Measurements from ENCODE around the gene MARCHF2.

Gene MARCHF2

GRCh38 chr19:8387688-8388611 lies 25.2 kb upstream of the MARCHF2 start:
- ChIA-PET CTCF (no interaction called here), POLR2A (interaction anchor here (0.7 kb wide), 1 partner anchor 92 kb away, joined by 5 read pairs; no protein-coding TSS in a partner anchor)
- WGBS (ENCODE audit: insufficient coverage) = 100% methylated on average over 10 of the region's 16 CpGs

GRCh38 chr19:8388612-8388958 lies 24.5 kb upstream of the MARCHF2 start:
- peaks cover 0 to 21% (median 16%) of the 10 kb centered on the region in 4 experiments for H3K4me1 ChIP-seq (ENCODE audit: control extremely low read depth in 1 of 4, control insufficient read depth in 4 of 4, insufficient read depth in 4 of 4, low read length in 3 of 4)
- no peak overlapping the region for H3K27ac ChIP-seq (ENCODE audit: insufficient read depth in 1 of 2, low read depth in 1 of 2, low read length in 2 of 2, poor library complexity in 1 of 2, severe bottlenecking in 2 of 2)
- ChIA-PET CTCF (interaction anchor here (0.7 kb wide), 1 partner anchor 51 kb away, joined by 3 read pairs; no protein-coding TSS in a partner anchor), POLR2A (no interaction called here)
- no peaks in the 10 kb centered on the region for H3K27me3 ChIP-seq (replicated peaks in 2 of 5; ENCODE audit: control insufficient read depth in 4 of 5, insufficient read depth in 5 of 5, low read length in 4 of 5)
- H3K4me3 ChIP-seq (ENCODE audit: control insufficient read depth in 1 of 7, extremely low read depth in 1 of 7, insufficient read depth in 4 of 7, low read depth in 2 of 7, low read length in 6 of 7) = no peak overlapping the region
- no CpG with 5 or more reads among the region's 2 CpGs for whole genome bisulfite sequencing (ENCODE audit: insufficient coverage)
- no peak for DNase-seq
- peaks cover 0 to 6% (median 0%) of the 10 kb centered on the region in 5 experiments for H3K9me3 ChIP-seq (ENCODE audit: control extremely low read depth in 1 of 5, control insufficient read depth in 4 of 5, insufficient read depth in 2 of 5, low read depth in 1 of 5, low read length in 4 of 5)
- H3K36me3 ChIP-seq (ENCODE audit: control insufficient read depth in 4 of 4, insufficient read depth in 4 of 4, low read length in 3 of 4) = peaks cover 0 to 5% (median 0%) of the 10 kb centered on the region in 4 experiments

More at GRCh38 chr19:8387688-8388611, 25.2 kb upstream of the MARCHF2 start:
- no peak for DNase-seq
- H3K9me3 ChIP-seq (ENCODE audit: control extremely low read depth in 1 of 5, control insufficient read depth in 4 of 5, insufficient read depth in 2 of 5, low read depth in 1 of 5, low read length in 4 of 5) = peaks cover 0 to 6% (median 0%) of the 10 kb centered on the region in 5 experiments
- peaks cover 0 to 21% (median 16%) of the 10 kb centered on the region in 4 experiments for H3K4me1 ChIP-seq (ENCODE audit: control extremely low read depth in 1 of 4, control insufficient read depth in 4 of 4, insufficient read depth in 4 of 4, low read length in 3 of 4)
- no peaks in the 10 kb centered on the region for H3K27me3 ChIP-seq (replicated peaks in 2 of 5; ENCODE audit: control insufficient read depth in 4 of 5, insufficient read depth in 5 of 5, low read length in 4 of 5)
- H3K36me3 ChIP-seq (ENCODE audit: control insufficient read depth in 4 of 4, insufficient read depth in 4 of 4, low read length in 3 of 4) = peaks cover 0 to 5% (median 0%) of the 10 kb centered on the region in 4 experiments
- no peak overlapping the region for H3K27ac ChIP-seq (ENCODE audit: insufficient read depth in 1 of 2, low read depth in 1 of 2, low read length in 2 of 2, poor library complexity in 1 of 2, severe bottlenecking in 2 of 2)
- no peak overlapping the region for H3K4me3 ChIP-seq (ENCODE audit: control insufficient read depth in 1 of 7, extremely low read depth in 1 of 7, insufficient read depth in 4 of 7, low read depth in 2 of 7, low read length in 6 of 7)

- H3K27me3 ChIP-seq (replicated peaks in 2 of 5; ENCODE audit: control insufficient read depth in 4 of 5, insufficient read depth in 5 of 5, low read length in 4 of 5) = no peaks in the 10 kb centered on the region
- H3K4me3 ChIP-seq (ENCODE audit: control insufficient read depth in 1 of 7, extremely low read depth in 1 of 7, insufficient read depth in 4 of 7, low read depth in 2 of 7, low read length in 6 of 7) = peak within 1 kb of the TSS; percentile 82 to 100 (median 92)
- peak; percentile 100 for DNase-seq
- H3K4me1 ChIP-seq (ENCODE audit: control extremely low read depth in 1 of 4, control insufficient read depth in 4 of 4, insufficient read depth in 4 of 4, low read length in 3 of 4) = peaks cover 0 to 27% (median 17%) of the 10 kb centered on the region in 4 experiments
- peaks cover 0 to 5% (median 2%) of the 10 kb centered on the region in 4 experiments for H3K36me3 ChIP-seq (ENCODE audit: control insufficient read depth in 4 of 4, insufficient read depth in 4 of 4, low read length in 3 of 4)
- H3K27ac ChIP-seq (ENCODE audit: insufficient read depth in 1 of 2, low read depth in 1 of 2, low read length in 2 of 2, poor library complexity in 1 of 2, severe bottlenecking in 2 of 2) = peak within 1 kb of the TSS; percentile 92 to 94
- ChIA-PET CTCF (interaction anchor here (0.6 to 5.1 kb wide), 3 partner anchors 32 to 56 kb away, joined by 3 to 29 read pairs (median 3); no protein-coding TSS in a partner anchor), POLR2A (interaction anchor here (0.6 to 1.0 kb wide), 3 partner anchors 23 to 66 kb away, joined by 4 read pairs; partner anchors contain the start of gene MARCHF2)
- H3K9me3 ChIP-seq (ENCODE audit: control extremely low read depth in 1 of 5, control insufficient read depth in 4 of 5, insufficient read depth in 2 of 5, low read depth in 1 of 5, low read length in 4 of 5) = peaks cover 0 to 6% (median 0%) of the 10 kb centered on the region in 5 experiments
- under 1% methylated on average over 58 of the region's 70 CpGs for WGBS (ENCODE audit: insufficient coverage)
Observed at GRCh38 chr19:8389891-8390616, 23.1 kb upstream of the MARCHF2 start, which contains the start of gene RAB11B. Gene RAB11B (plus strand): TSS chr19:8390360. CDS start chr19:8390417, 57 bp downstream.

DNA sequence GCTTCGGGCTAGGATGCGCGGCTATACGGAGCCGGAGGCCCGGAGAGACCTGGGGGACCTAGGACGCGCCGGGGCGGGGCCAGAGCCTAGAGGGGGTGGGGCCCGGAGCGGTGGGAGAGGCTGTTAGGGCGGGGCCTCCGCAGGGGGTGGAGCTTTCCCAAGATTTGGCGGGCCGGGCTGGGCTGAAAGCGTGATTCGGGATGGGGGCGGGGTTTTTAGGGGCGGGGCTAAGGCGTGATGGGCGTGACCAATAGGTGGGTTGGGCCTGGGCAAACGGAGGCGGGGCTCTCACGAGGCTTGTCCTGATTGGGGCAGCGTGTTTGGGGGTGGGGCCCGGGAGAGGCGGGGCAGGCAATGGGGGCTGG lies 22.5 kb upstream of the MARCHF2 start:
- H3K36me3 ChIP-seq (ENCODE audit: control insufficient read depth in 4 of 4, insufficient read depth in 4 of 4, low read length in 3 of 4) = peaks cover 0 to 5% (median 2%) of the 10 kb centered on the region in 4 experiments
- CTCF ChIA-PET = interaction anchor here (1.0 to 5.1 kb wide), 2 partner anchors 33 to 36 kb away, joined by 3 to 29 read pairs; no protein-coding TSS in a partner anchor

GRCh38 chr19:8391198-8392016 lies 21.7 kb upstream of the MARCHF2 start:
- H3K4me3 ChIP-seq (ENCODE audit: control insufficient read depth in 1 of 7, extremely low read depth in 1 of 7, insufficient read depth in 4 of 7, low read depth in 2 of 7, low read length in 6 of 7) = peak overlapping the region in 3 of 7 experiments; percentile 30 to 88 (median 46)
- peaks cover 0 to 5% (median 2%) of the 10 kb centered on the region in 4 experiments for H3K36me3 ChIP-seq (ENCODE audit: control insufficient read depth in 4 of 4, insufficient read depth in 4 of 4, low read length in 3 of 4)
- WGBS (ENCODE audit: insufficient coverage) = 77% methylated on average over 17 of the region's 23 CpGs
- H3K9me3 ChIP-seq (ENCODE audit: control extremely low read depth in 1 of 5, control insufficient read depth in 4 of 5, insufficient read depth in 2 of 5, low read depth in 1 of 5, low read length in 4 of 5) = peaks cover 0 to 6% (median 0%) of the 10 kb centered on the region in 5 experiments
- H3K4me1 ChIP-seq (ENCODE audit: control extremely low read depth in 1 of 4, control insufficient read depth in 4 of 4, insufficient read depth in 4 of 4, low read length in 3 of 4) = peaks cover 0 to 28% (median 19%) of the 10 kb centered on the region in 4 experiments
- POLR2A ChIA-PET = interaction anchor here (0.8 kb wide), 1 partner anchor 22 kb away, joined by 4 read pairs; the partner anchor contains the start of gene MARCHF2
- no peaks in the 10 kb centered on the region for H3K27me3 ChIP-seq (replicated peaks in 2 of 5; ENCODE audit: control insufficient read depth in 4 of 5, insufficient read depth in 5 of 5, low read length in 4 of 5)
- H3K27ac ChIP-seq (ENCODE audit: insufficient read depth in 1 of 2, low read depth in 1 of 2, low read length in 2 of 2, poor library complexity in 1 of 2, severe bottlenecking in 2 of 2) = peak overlapping the region in 1 of 2 experiments; percentile 94
- CTCF ChIA-PET = interaction anchor here (1.3 to 5.1 kb wide), 2 partner anchors 22 to 37 kb away, joined by 4 to 29 read pairs; partner anchors contain the start of gene MARCHF2
- no peak for DNase-seq

More for the DNA sequence above, 22.5 kb upstream of the MARCHF2 start:
- WGBS (ENCODE audit: insufficient coverage) = 0% methylated on average over 14 of the region's 28 CpGs
- DNase-seq = peak; percentile 87 to 91 (median 91)
- Histone ChIP-seq H3K27me3 (replicated peaks in 2 of 5; ENCODE audit: control insufficient read depth in 4 of 5, insufficient read depth in 5 of 5, low read length in 4 of 5) (no peaks in the 10 kb centered on the region), H3K9me3 (ENCODE audit: control extremely low read depth in 1 of 5, control insufficient read depth in 4 of 5, insufficient read depth in 2 of 5, low read depth in 1 of 5, low read length in 4 of 5) (peaks cover 0 to 6% (median 0%) of the 10 kb centered on the region in 5 experiments), H3K4me3 (ENCODE audit: control insufficient read depth in 1 of 7, extremely low read depth in 1 of 7, insufficient read depth in 4 of 7, low read depth in 2 of 7, low read length in 6 of 7) (peak overlapping the region; percentile 82 to 100 (median 92)), H3K4me1 (ENCODE audit: control extremely low read depth in 1 of 4, control insufficient read depth in 4 of 4, insufficient read depth in 4 of 4, low read length in 3 of 4) (peaks cover 0 to 28% (median 17%) of the 10 kb centered on the region in 4 experiments), H3K27ac (ENCODE audit: insufficient read depth in 1 of 2, low read depth in 1 of 2, low read length in 2 of 2, poor library complexity in 1 of 2, severe bottlenecking in 2 of 2) (peak overlapping the region; percentile 92 to 94)
- POLR2A ChIA-PET = interaction anchor here (0.6 to 1.0 kb wide), 3 partner anchors 23 to 65 kb away, joined by 4 read pairs; partner anchors contain the start of gene MARCHF2

All from common myeloid progenitor, CD34-positive (primary cell).